Activated CD4-positive, alpha-beta T cell treated with anti-CD3 and anti-CD28 coated beads, Interleukin-2, amount 50 U/mL, for 16 hours (primary cell): Measurements from ENCODE around the gene USF2.

ENCODE experiments used
- DNase-seq: peaks from one replicate; pipeline ENCODE4 v3.0.0-alpha.2; 2020

Gene USF2

DNA sequence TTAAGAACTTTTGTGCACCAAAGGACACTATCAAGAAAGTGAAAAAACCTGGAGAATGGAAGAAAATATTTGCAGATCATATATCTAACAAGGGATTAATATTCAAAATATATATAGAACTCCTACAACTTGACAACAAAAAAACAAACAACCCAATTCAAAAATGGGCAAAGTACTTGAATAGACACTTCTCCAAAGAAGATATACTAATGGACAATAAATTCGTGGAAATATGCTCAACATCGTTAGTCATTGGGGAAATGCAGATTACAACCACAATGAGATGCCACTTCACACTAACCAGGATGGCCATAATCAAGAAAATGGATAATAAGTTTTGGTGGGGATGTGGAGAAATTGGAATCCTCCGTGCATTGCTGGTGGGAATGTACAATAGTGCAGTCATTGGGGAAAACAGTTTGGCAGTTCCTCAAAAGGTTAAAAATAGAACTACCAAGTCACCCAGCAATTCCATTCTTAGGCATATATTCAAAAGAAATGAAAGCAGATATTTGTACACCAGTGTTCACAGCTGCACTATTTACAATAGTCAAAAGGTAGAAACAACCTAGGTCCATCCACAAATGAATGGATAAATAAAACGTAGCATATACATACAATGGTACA, 22.2 kb upstream of the USF2 start:
- no peak for DNase-seq

DNA sequence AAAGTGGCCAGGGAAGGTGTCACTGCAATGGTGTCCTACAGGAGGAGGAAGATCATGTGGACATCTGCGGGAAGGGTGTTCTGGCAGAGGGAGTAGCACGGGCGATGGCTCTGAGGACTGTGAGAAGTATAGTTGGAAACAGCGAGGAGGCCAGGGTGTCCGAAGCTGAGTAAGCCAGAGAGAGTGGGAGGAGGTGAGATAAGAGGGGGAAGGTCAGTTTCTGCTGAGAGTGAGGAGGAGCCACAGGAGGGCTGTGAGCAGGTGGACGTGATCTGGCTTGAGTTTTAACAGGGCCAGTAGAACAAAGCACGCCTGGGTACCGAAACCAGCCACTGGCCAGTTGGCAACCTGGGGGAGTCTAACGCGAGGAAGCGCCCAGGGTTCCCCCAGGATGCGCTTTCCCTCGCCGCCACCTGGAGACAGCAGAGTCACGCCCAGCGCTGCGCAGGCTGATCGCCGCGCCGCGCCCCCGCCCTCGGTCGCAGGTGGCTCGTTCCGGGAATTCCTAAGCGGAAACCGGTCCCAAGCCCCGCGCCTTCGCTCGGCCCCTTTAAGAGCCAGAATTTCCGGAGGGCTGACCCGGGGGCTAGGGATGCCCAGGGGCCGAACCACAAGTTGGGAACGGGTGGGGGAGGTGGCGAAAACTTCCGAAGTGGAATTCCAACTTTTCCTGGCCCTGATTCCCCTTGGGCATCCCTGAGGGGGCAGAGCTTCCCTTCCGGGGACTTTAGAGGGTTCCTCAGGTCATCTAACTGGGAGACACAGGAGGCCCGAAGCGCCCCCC, 21.0 kb upstream of the USF2 start:
- no peak for DNase-seq

DNA sequence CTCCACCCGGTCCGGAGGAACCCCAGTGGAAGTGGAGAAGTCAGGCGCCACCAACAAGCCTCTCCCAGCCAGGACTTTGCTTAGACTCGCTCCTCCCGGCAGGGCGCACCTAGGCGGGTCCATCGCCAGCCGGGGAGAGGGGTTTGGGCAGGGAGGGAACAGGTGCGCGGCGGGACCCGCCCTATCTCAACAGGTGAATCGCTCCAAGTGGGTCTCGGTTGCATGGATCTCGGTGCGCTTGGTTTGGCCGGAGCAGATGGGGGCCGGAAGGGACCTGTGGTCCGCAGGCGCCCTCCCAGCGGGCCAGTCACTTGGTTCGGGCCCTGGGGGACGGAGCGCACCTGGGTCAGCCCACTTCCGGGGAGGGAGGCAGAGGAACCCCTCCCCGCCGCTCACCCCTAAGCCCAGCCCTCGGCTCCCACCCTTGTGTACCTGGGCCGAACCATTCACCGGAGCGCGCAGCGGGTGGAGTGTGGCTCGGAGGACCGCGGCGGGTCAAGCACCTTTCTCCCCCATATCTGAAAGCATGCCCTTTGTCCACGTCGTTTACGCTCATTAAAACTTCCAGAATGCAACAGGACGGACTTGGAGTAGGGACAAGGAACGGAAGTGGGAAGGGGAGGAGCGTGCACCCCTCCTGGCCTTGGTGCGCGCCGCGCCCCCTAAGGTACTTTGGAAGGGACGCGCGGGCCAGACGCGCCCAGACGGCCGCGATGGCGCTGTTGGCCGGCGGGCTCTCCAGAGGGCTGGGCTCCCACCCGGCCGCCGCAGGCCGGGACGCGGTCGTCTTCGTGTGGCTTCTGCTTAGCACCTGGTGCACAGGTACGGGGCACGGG, 20.2 kb upstream of the USF2 start, which contains the start of gene LSR:
LSR (plus strand) TSS at position 693 of the 836 bp plus-strand sequence; CDS start at position 714, 21 bp downstream.
- DNase-seq = no peak

DNA sequence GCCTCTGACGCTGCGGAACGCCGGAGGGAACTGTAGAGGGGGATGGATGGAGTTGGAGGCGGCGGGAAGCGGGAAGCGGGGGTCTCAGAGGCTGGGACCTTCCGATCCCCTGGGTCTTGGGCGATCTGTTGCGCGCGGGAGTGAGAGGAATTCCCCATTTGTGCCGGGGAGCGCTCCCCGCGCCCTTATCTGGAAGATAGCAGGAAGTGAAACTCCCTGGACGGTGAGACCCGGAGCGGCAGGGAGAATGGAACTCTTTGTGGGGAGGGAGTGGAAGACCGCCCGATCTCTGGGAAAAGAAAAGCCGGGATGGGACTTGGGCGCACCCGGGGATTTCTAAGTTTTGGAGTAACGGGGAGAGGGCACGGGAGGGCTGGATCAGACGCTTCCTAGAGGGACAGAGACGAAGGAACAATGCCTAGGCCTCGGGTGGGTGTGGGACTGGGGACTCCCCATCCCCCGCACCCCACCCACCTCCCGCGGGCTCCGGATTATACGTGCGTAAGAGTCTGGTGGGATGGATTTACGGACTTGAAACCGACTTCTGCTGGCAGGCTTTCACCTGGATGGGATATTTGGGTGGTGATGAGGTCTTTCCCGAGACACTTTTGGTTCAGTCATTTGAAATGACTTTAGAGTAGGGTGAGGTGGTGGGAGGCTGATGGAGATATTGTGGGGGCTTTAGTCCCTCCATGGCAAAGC, 19.5 kb upstream of the USF2 start:
- DNase-seq = no peak

DNA sequence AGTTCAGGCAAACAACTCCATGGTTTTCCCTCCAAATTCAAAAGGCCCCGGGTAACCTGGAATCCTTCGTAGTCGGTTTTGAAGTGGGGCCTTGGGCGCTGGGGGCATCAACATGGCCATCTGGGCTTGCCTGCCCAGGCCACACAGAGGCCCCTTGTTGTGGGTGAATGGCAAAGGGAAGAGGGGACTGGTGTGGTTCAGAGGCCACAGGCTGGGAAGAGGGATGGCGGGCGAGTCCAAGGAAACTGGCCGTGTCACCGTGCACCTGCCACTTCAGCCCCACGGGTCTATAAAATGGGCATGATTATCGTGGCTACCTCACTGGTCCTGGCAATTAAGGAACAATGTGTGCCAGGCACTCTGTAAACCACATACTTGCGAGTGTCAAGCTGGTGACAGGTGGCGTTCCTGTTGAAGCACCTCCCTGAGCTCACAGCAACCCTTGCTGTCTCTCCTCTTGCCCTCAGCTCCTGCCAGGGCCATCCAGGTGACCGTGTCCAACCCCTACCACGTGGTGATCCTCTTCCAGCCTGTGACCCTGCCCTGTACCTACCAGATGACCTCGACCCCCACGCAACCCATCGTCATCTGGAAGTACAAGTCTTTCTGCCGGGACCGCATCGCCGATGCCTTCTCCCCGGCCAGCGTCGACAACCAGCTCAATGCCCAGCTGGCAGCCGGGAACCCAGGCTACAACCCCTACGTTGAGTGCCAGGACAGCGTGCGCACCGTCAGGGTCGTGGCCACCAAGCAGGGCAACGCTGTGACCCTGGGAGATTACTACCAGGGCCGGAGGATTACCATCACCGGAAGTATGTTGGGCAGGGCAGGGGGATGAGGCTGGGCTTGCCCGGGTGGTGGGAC, 18.7 kb upstream of the USF2 start:
- no peak for DNase-seq

DNA sequence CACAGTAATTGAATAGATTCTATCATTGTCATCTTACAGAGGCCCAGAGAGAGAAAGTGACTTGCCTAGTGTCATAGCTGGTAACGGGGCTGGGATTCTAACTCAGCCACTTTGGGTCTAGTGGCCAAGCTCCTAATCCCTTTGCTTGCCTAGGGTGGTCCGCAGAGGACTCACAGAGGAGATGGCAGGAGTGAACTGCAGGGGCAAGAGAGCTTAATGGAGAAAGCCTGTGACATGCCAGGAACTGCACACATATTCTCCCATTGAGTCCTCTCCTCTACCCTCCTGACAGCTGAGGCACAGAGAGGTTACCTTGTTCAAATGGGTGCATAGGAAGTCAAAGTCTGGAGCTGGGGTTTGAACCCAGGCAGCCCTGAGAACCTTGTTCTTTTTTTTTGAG, 17.3 kb upstream of the USF2 start:
- DNase-seq = no peak

DNA sequence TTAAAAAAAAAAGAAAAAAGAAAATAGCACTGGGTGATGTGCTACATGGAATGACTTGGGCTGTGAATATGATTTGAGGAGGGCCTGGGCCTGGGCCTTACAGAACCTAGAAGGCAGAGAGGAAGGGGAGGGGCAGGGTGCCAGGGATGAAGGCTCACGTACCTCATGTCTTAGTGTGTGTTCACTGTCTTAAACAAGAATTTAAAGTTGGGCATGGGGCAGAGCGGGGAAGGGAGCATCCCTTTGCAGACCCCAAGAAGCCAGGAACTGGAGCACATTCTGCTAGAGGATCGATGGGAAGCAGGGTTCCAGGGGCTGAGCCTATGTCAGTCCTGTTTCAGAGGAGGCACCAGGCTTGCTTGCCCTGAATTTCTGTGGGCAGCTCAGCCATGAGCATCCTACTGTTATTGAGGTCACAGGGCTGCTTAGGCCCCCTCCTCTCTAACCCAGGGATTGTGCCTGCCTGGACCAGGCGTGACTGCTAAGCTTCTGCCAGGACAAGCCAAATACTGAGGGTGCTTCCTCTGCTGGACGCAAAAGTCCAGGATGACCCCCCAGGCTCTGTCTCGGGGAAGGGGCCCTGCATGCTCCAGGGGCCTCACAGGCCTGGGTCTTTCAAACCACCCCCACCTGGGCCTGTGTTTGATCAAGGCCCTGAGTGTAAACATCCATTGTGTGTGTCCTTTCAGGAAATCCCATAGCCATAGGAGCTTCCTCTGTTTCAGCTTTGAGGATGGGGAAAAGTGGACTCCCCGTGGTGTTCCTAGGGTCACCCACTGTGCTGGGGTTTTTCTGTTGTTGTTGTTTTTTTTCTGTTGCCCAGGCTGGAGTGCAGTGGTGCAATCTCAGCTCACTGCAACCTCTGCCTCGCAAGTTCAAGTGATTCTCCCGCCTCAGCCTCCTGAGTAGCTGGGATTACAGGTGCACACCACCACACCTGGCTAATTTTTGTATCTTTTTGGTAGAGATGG, 15.2 kb upstream of the USF2 start:
- DNase-seq = no peak

DNA sequence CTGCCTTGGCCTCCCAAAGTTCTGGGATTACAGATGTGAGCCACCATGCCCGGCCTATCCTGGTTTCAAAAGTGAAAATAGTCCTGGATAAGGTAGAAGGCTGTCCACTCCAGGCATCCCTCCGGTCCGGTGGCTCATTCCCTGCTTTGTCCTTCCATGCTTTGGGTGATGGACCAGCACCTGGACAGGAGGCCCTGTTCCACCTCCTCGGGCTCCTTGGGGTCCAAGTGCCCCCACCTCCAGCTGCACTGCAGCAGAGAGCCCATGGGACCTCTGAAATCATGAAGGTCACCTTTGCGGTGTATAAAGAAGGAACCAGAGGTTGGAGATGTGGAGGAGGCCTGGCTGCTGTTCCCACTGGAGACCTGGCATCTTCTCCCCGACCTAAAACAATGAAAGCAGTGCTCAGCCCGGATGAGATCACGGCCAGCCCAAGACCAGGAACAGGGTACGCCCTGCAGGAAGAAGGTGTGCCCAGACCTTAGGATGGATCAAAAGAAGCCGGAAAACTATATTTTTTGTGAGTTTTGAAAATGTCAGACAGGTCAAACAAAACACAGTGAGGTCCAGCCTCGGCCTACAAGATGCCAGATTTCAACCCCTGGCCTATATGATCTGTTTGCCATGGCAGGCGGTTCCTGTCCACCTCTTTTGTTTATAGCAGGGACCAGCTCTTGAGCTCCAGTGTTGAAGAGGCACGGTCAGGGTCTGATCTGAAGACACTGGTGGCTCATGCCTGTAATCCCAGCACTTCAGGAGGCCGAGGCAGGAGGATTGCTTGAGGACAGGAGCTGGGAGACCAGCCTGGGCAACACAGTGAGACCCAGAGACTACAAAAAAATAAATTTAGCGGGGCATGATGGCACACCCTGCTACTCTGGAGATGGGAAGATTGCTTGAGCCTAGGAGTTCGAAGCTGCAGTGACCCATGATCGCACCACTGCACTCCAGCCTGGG, 14.1 kb upstream of the USF2 start:
- DNase-seq = no peak

DNA sequence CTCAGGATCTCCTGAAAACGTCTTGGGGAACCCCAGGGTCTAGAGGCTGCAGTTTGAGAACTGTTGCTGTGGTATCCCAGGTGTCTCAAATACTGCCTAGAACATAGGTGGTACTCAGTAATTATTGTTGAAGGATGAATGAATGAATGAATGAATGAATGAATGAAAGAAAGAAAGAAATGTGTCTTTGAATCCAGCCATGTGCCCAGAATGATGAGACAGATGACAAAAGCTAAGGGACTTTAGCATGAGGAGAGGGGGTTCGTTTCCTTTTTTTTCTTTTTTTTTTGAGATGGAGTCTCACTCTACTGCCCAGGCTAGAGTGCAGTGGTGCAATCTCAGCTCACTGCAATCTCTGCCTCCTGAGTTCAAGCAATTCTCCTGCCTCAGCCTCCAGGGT, 12.2 kb upstream of the USF2 start:
- DNase-seq = no peak

DNA sequence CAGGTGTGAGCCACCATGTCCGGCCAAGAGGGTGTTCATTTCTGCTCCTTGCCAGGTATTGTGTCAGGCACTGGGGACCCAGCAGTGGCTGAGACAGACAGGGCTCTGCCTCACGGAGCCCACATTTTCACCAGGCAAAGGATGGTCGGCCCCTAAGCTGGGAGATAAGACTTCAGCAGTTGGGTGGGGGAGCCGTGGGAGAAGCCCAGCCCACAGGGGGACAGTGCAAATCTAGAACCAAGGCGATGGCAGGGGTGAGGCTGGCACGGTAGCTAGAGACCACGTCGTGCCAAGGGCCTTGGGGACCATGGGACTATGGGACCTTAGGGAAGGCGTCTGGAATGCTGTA, 11.7 kb upstream of the USF2 start:
- no peak for DNase-seq

DNA sequence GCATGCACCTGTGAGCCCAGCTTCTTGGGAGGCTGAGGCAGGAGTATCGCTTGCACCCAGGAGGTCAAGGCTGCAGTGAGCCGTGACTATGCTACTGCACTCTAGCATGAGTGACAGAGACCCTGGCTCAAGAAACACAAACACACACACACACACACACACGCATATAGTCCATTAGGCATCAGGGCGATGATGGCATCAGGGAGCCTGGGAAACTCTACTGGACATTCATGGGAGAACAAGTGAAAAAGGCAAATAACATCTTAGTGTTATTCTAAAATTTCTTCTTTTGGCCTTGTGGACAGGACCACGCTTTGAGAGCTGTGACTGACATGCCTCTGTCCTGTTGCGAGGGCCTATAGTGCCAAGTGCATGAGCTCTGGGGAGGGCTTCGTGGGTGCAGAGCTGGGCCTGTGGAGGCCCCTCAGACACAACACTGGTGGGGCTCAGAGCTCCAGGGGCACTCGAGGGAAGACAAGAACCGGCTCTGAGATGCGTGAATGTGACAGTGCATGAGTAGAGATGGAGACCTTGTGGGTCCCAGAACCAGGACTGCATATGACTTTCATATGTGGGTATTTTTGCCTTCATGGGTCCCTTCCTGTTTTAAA, 8.0 kb upstream of the USF2 start:
- no peak for DNase-seq

DNA sequence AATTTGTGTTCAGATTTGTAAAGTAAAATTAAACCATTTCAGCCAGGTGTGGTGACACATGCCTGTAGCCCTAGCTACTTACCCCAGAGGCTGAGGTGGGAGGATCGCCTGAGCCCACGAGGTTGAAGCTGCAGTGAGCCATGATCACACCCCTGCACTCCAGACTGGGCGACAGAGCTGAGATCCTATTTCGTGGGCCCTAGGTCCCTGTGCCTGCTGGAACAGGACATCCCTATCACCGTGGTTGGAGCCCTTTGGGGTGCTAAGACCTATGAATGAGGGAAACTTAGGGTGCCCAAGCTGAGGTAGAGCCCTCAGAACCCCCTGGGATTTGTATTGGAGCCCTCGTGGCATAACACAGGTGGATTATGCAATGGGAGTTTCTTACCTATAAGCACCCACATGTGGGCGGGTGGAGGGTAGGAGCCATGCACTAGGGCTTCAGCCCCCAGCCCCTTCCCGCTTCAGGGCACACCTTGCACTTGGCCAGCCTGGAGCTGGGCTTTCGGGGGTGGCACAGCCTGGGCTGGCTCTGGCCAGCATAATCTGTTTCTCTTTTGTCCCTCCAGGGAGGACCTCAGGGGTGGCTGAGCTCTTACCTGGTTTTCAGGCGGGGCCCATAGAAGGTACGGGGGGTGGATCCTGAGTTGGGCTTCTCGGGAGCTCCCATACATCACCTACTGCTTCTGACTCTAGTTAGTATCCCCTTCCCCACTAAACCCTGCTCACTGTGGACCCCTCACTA, 7.2 kb upstream of the USF2 start:
- no peak for DNase-seq

DNA sequence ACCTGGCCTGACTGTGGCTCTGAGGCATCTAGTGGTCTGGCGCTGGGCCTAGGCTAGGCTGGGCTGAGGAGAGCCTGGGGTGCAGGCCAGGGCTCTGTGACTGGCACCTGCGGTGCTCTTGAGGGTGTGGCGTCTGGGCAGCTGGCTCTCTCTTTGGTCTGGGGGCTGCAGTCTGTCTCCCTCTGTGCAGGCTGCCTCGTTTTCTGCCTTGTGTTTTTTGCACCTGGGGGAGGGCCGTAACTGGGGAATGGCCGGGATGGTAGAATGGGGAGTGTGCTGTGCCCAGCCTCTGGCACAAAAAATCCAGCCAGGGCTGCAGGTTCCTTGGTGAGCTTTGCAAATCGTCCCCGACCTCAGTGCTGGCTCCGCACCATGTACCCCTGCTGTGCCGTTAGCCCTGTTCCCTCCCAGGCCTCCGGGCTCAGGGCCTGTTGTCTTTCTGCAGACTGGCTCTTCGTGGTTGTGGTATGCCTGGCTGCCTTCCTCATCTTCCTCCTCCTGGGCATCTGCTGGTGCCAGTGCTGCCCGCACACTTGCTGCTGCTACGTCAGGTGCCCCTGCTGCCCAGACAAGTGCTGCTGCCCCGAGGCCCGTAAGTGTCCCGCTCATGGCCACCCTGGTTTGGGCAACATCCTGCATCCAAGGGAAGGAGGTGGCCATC, 6.5 kb upstream of the USF2 start:
- no peak for DNase-seq

DNA sequence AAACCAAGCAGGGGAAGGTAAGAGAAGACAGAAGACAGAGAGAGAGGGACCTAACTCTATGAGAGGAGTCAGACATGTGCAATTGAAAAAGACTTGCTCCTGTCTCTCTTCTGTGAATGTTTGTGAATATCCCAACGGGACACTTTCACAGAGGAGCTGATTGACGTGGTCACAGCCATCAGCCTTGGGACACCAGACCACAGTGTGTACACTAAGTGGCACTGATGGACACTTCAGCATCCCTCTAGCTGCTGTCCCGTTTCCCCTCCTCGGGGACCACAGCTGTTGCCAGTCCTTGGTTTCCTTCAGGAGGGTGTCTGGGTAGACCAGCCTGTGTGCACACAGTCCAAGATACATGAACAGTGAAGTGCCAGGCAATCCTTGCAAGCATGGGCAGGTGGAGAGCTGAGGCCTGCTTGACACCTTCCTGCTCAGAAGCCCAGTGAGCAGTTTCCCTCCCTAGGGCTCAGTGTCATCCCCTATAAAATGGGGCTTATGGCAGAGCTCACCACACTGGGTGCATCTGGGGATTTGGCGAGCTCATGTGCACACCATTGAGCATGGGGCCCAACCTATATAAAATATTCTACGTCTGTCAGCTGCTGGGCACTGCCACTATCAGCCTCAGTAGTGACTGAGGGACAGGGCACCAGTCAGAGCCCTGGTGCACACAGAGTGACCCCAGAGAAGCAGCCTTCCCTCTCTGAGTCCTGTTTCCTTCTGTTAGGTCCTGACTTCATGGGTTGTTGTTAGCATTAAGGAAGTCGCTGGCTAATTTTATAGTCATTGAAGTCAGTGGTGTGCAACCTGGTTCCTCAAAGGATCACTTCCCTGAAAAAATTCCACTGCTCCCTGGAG, 4.3 kb upstream of the USF2 start:
- DNase-seq = no peak

DNA sequence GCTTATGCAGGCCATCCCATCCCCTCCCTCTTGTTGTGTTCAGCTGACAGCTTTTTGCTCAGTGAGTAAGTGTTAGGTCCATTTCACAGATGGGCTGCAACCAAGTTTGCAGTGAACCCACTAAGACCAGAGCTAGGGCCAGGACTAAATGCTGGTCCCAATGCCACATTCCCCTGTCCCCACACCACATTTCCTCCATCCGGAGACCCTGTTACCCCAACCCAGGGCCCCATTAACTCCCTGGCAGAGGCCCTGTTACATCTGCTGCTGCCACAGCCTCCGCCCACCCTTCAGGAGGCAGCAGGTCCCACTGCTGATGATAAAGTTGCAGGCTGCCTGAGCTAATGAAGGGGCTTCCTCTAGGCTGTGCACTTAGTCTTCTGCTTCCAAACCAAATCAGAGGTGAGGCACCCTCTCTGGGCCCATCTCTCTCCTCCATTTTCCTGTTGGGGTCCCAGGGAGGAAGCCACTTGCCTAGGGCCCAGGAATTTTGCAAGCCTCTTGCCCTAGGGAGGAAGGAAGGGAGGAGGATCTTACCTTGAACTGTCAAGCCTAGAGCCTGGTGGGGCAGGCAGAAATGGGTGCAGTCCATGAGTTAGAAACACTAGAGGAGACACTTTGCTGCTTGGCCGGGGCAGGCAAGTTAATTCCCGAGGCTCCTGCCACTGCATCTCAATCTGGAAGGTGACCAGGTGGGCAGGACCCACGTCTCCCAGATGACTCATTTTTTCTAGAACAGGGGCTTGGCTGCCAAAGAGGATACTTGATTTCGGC, 3.4 kb upstream of the USF2 start:
- DNase-seq = no peak

DNA sequence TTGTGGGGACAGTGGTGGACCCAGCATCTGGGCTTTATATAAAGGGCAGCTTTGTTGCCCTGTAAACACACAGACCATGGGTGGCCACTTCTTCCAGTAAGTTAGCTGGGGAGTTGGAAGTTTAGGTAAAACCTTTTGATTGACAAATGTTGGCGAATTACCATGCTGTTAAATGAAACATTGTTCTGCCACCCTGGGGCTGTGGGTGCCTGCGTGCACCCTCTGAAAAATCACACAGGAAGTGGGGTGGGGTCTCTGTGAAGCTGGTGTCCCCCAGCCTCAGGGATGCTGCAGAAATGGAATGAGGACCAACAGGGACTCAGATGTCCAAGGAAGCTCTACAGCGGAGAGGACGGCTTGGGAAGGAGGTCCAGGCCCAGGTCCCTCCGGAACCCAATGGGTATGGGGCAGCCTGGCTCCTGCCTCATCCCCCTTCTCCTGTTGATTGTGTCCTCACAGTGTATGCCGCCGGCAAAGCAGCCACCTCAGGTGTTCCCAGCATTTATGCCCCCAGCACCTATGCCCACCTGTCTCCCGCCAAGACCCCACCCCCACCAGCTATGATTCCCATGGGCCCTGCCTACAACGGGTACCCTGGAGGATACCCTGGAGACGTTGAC, 2.8 kb upstream of the USF2 start:
- no peak for DNase-seq
